Endothelial cell of umbilical vein (primary cell): ENCODE data around the gene RFC3. TPM values are rescaled to one million over a fixed set of nuclear protein-coding genes. Genes with fewer than 3 reads are reported as not detected.

Experiments
- BruUV-seq: library from RNA; stranded (reverse); fragments of 400-500 nt; replicated peaks from 2 replicates; lab custom pipeline; 2021; lab: Mats Ljungman, UMichigan
- CTCF ChIA-PET: fragments of 300-600, 350-600 bp; sonication (Branson Sonifier 250); formaldehyde crosslinking; loops from one replicate; lab custom pipeline; 2021; ENCODE audit warnings: antibody characterized with exemption, inconsistent platforms; lab: Charles Lee
- POLR2A ChIA-PET: fragments of 300-600, 350-600 bp; sonication (Branson Sonifier 250); formaldehyde crosslinking; loops from one replicate; lab custom pipeline; 2021; ENCODE audit warnings: antibody characterized with exemption, inconsistent platforms; lab: Charles Lee
- DNase-seq: peaks from one replicate; pipeline ENCODE4 v3.0.0-alpha.2; 2011; ENCODE audit warnings: low read depth, low spot score
- FAIRE-seq: peaks from 2 replicates; lab custom pipeline; 2011; peaks lifted over from hg19 to GRCh38; lab: Jason Lieb, UNC
- H2AFZ ChIP-seq: 2 replicates; pipeline ENCODE4 v1.6.0; 2012; ENCODE audit warnings: low read depth, low read length, control low read depth, inconsistent platforms
- H3K27ac ChIP-seq: 2 replicates; pipeline ENCODE4 v1.5.1; 2011; ENCODE audit warnings: low read depth, mild to moderate bottlenecking, control low read depth, low read length, moderate library complexity; ENCODE audit not compliant: insufficient read depth
- H3K27me3 ChIP-seq, 2 experiments: 2 replicates each; pipeline versions ENCODE4 v1.6.0 to v1.6.1; 2011; ENCODE audit warnings: low read length in 2 of 2, mixed read lengths in 1 of 2; ENCODE audit not compliant: control insufficient read depth in 2 of 2, insufficient read depth in 2 of 2
- H3K36me3 ChIP-seq, 2 experiments: 2 replicates in 1 of 2; 3 replicates in 1 of 2; pipeline ENCODE4 v1.5.1; 2011; ENCODE audit warnings: low read length in 2 of 2, mild to moderate bottlenecking in 1 of 2, moderate library complexity in 1 of 2; ENCODE audit not compliant: control insufficient read depth in 2 of 2, insufficient read depth in 2 of 2; ENCODE audit errors: extremely low read depth in 1 of 2
- H3K4me1 ChIP-seq: 3 replicates; pipeline ENCODE4 v1.5.1; 2011; ENCODE audit warnings: mild to moderate bottlenecking, low read length; ENCODE audit not compliant: control insufficient read depth, insufficient read depth; ENCODE audit errors: extremely low read depth
- H3K4me2 ChIP-seq: 2 replicates; pipeline ENCODE4 v1.6.1; 2011; ENCODE audit warnings: low read length, control low read depth, mixed read lengths; ENCODE audit not compliant: insufficient read depth
- H3K4me3 ChIP-seq, 3 experiments: fragments of 200-600 bp in 1 of 3; sonication (generic), shearing (Covaris generic) in 1 of 3; replicated peaks in 1 of 3; 2 replicates each; pipeline ENCODE4 v1.5.1; 2011 to 2016; ENCODE audit warnings: control low read depth in 3 of 3, low read length in 3 of 3, mild to moderate bottlenecking in 2 of 3, inconsistent platforms in 1 of 3, low read depth in 1 of 3, moderate library complexity in 1 of 3; ENCODE audit not compliant: insufficient read depth in 1 of 3
- H3K79me2 ChIP-seq: 2 replicates; pipeline ENCODE4 v1.6.0; 2012; ENCODE audit warnings: low read length, inconsistent platforms; ENCODE audit not compliant: control insufficient read depth, insufficient read depth
- H3K9ac ChIP-seq: replicated peaks from 2 replicates; pipeline ENCODE3; 2011; ENCODE audit warnings: low read length, control low read depth; ENCODE audit not compliant: insufficient read depth; ENCODE audit errors: extremely low read depth
- H3K9me1 ChIP-seq: replicated peaks from 3 replicates; pipeline ENCODE4 v1.6.0; 2011; ENCODE audit warnings: mild to moderate bottlenecking, low read length; ENCODE audit not compliant: control insufficient read depth, insufficient read depth; ENCODE audit errors: extremely low read depth
- H3K9me3 ChIP-seq: replicated peaks from 2 replicates; pipeline ENCODE4 v1.5.1; 2012; ENCODE audit warnings: low read length, inconsistent platforms; ENCODE audit not compliant: control insufficient read depth, insufficient read depth
- H4K20me1 ChIP-seq: replicated peaks from 2 replicates; pipeline ENCODE3; 2011; ENCODE audit warnings: mild to moderate bottlenecking, low read length; ENCODE audit not compliant: control insufficient read depth, insufficient read depth; ENCODE audit errors: extremely low read depth
- CTCF ChIP-seq, 2 donors: IDR thresholded peaks; 1 replicate in 1 of 2; 2 replicates in 1 of 2; pipeline ENCODE4 v1.5.1; 2011; ENCODE audit warnings: low read length in 2 of 2, mild to moderate bottlenecking in 2 of 2, moderate library complexity in 2 of 2, control low read depth in 1 of 2, inconsistent platforms in 1 of 2, low read depth in 1 of 2; ENCODE audit not compliant: insufficient read depth in 1 of 2; ENCODE audit errors: extremely low read depth in 1 of 2
- EZH2 ChIP-seq: IDR thresholded peaks from 2 replicates; pipeline ENCODE4 v1.6.1; 2012; ENCODE audit warnings: borderline replicate concordance, low read depth, mild to moderate bottlenecking, moderate library complexity, low read length, inconsistent platforms; ENCODE audit not compliant: severe bottlenecking
- FOS ChIP-seq: IDR thresholded peaks from 2 replicates; pipeline ENCODE4 v1.6.1; 2011; ENCODE audit warnings: mild to moderate bottlenecking, low read length, moderate library complexity, borderline replicate concordance; ENCODE audit not compliant: insufficient read depth
- GATA2 ChIP-seq: IDR thresholded peaks from 2 replicates; pipeline ENCODE4 v1.7.0; 2011; ENCODE audit warnings: low read depth, mild to moderate bottlenecking, moderate library complexity, mixed read lengths, low read length; ENCODE audit not compliant: insufficient read length, insufficient read depth
- JUN ChIP-seq: IDR thresholded peaks from 2 replicates; pipeline ENCODE4 v1.6.1; 2011; ENCODE audit warnings: borderline replicate concordance, low read depth; ENCODE audit not compliant: insufficient read length, insufficient read depth
- MAX ChIP-seq: IDR thresholded peaks from 2 replicates; pipeline ENCODE4 v1.6.1; 2011; ENCODE audit not compliant: insufficient read depth, insufficient read length
- MYC ChIP-seq: IDR thresholded peaks from one replicate; pipeline ENCODE4 v1.6.1; 2011; ENCODE audit warnings: mild to moderate bottlenecking, low read depth, low read length
- POLR2A ChIP-seq: IDR thresholded peaks from 2 replicates; pipeline ENCODE4 v1.6.1; 2012; ENCODE audit warnings: low read depth, mild to moderate bottlenecking, control low read depth, low read length
- POLR2AphosphoS5 ChIP-seq: IDR thresholded peaks from 2 replicates; pipeline ENCODE4 v1.6.1; 2012; ENCODE audit warnings: low read depth, mild to moderate bottlenecking, control low read depth, low read length, moderate library complexity; ENCODE audit not compliant: insufficient read depth
- dilution Hi-C: fragments of 300-500 bp; cut with MboI; formaldehyde crosslinking; loops from one replicate; pipeline ENCODE4 v1.15.0; 2019; ENCODE audit warnings: low sequenced_read_pairs; ENCODE audit not compliant: extremely low pct_ligation_motif_present
- intact Hi-C: fragments of 100-400 bp; cut with micrococcal nuclease; formaldehyde crosslinking; loops from one replicate; pipeline ENCODE4 v1.10.0; 2022
- polyA plus RNA-seq, 4 experiments: library from polyadenylated mRNA; depleted of rRNA in 3 of 4; stranded (reverse) in 3 of 4; unstranded in 1 of 4; fragments of >200 nt; gene quantifications; 2 replicates each; pipeline versions ENCODE4 v1.2.1 to v1.2.3, GENCODE V29; 2011 to 2012; ENCODE audit warnings: missing spikeins in 1 of 4
- total RNA-seq: library from RNA; stranded (reverse); gene quantifications from 2 replicates; pipeline ENCODE4 v1.2.3, GENCODE V29; 2021

Gene RFC3
- total and polyA plus RNA-seq, 2 donors (not counting 3 experiments of a cell fraction or from before 2014, with no cell fraction given), result 7.3 to 17.9 TPM

GRCh38 chr13:33785384-33785783, 32.6 kb upstream of the RFC3 start:
- BruUV-seq, result no TSS peak
- no peak overlapping the region for H3K4me2 ChIP-seq
- H3K27ac ChIP-seq, result no peak overlapping the region
- ChIA-PET POLR2A (no interaction called here), CTCF (interaction anchor here (2.3 to 3.3 kb wide), 2 partner anchors 10 to 15 kb away, joined by 6 to 15 read pairs; no protein-coding TSS in a partner anchor)
- DNase-seq (no peak), FAIRE-seq (no peak)
- H3K9me3 ChIP-seq, result no peaks in the 10 kb centered on the region
- TF ChIP-seq MYC, result no peak
- TF ChIP-seq CTCF (IDR thresholded peaks at IDR 0.05; ENCODE audit: extremely low read depth in 1 of 2, insufficient read depth in 1 of 2, low read depth in 1 of 2, low read length in 2 of 2), result no peak
- TF ChIP-seq POLR2A, result no peak
- TF ChIP-seq JUN, result no peak
- TF ChIP-seq EZH2, result no peak
- TF ChIP-seq GATA2, result no peak
- no peak for TF ChIP-seq FOS
- TF ChIP-seq POLR2AphosphoS5, result no peak
- no peak for TF ChIP-seq MAX
- H3K4me3 ChIP-seq, result no peak overlapping the region
- H3K27me3 ChIP-seq, result peaks cover 0 to 4% of the 10 kb centered on the region in 2 experiments
- H3K4me1 ChIP-seq, result no peaks in the 10 kb centered on the region
- H3K9ac ChIP-seq, result no peak overlapping the region
- no peaks in the 10 kb centered on the region for H3K79me2 ChIP-seq
- H3K9me1 ChIP-seq, result no peaks in the 10 kb centered on the region
- no peaks in the 10 kb centered on the region for H3K36me3 ChIP-seq
- H2AFZ ChIP-seq, result no peak overlapping the region
- dilution Hi-C loops, result no loop called here
- H4K20me1 ChIP-seq, result no peaks in the 10 kb centered on the region
- intact Hi-C loops, result no loop called here
